ENCODE measurements around the gene MDFIC2. TPM values are rescaled to one million over a fixed set of nuclear protein-coding genes. Genes with fewer than 3 reads are reported as not detected.

Gene MDFIC2
- total RNA-seq, 1 experiment from 2014 or later: not detected

- DNase-seq: no peak
- intact Hi-C loops (cut with micrococcal nuclease; ENCODE audit: unreplicated experiment): no loop called here
- Mint-ChIP-seq H3K27me3 (ENCODE audit: unreplicated experiment) (no peaks in the 10 kb centered on the region), H3K9me3 (ENCODE audit: low read depth, unreplicated experiment) (no peaks in the 10 kb centered on the region), H3K36me3 (ENCODE audit: insufficient read depth, unreplicated experiment) (no peaks in the 10 kb centered on the region), H3K4me1 (ENCODE audit: low read depth, unreplicated experiment) (peaks cover 3% of the 10 kb centered on the region), H3K4me3 (ENCODE audit: low read depth, unreplicated experiment) (no peak overlapping the region), H3K27ac (ENCODE audit: unreplicated experiment) (no peak overlapping the region)
- CTCF ChIA-PET: no interaction called here
- no peak for TF ChIP-seq CTCF (IDR thresholded peaks at IDR 0.05; ENCODE audit: unreplicated experiment)
- BruUV-seq (replicated peaks): no TSS peak
These were observed 70.0 kb downstream of the MDFIC2 start for GRCh38 chr3:70242297-70242882.

GRCh38 chr3:70233812-70234211, 78.6 kb downstream of the MDFIC2 start:
- H3K27me3 Mint-ChIP-seq (ENCODE audit: unreplicated experiment): no peaks in the 10 kb centered on the region
- CTCF ChIA-PET: no interaction called here
- no peak overlapping the region for H3K27ac Mint-ChIP-seq (ENCODE audit: unreplicated experiment)
- H3K4me3 Mint-ChIP-seq (ENCODE audit: low read depth, unreplicated experiment): no peak overlapping the region
- no peaks in the 10 kb centered on the region for H3K36me3 Mint-ChIP-seq (ENCODE audit: insufficient read depth, unreplicated experiment)
- peaks cover 2% of the 10 kb centered on the region for H3K9me3 Mint-ChIP-seq (ENCODE audit: low read depth, unreplicated experiment)
- BruUV-seq (replicated peaks): no TSS peak
- no peaks in the 10 kb centered on the region for H3K4me1 Mint-ChIP-seq (ENCODE audit: low read depth, unreplicated experiment)
- no peak for DNase-seq
- intact Hi-C loops (cut with micrococcal nuclease; ENCODE audit: unreplicated experiment): no loop called here
- TF ChIP-seq CTCF (IDR thresholded peaks at IDR 0.05; ENCODE audit: unreplicated experiment): no peak

GRCh38 chr3:70233112-70233511, 79.3 kb downstream of the MDFIC2 start:
- no peak overlapping the region for H3K27ac Mint-ChIP-seq (ENCODE audit: unreplicated experiment)
- H3K4me1 Mint-ChIP-seq (ENCODE audit: low read depth, unreplicated experiment): no peaks in the 10 kb centered on the region
- H3K9me3 Mint-ChIP-seq (ENCODE audit: low read depth, unreplicated experiment): peaks cover 2% of the 10 kb centered on the region
- no TSS peak for BruUV-seq (replicated peaks)
- no peak for TF ChIP-seq CTCF (IDR thresholded peaks at IDR 0.05; ENCODE audit: unreplicated experiment)
- H3K27me3 Mint-ChIP-seq (ENCODE audit: unreplicated experiment): no peaks in the 10 kb centered on the region
- H3K36me3 Mint-ChIP-seq (ENCODE audit: insufficient read depth, unreplicated experiment): no peaks in the 10 kb centered on the region
- DNase-seq: no peak
- CTCF ChIA-PET: no interaction called here
- no peak overlapping the region for H3K4me3 Mint-ChIP-seq (ENCODE audit: low read depth, unreplicated experiment)
- intact Hi-C loops (cut with micrococcal nuclease; ENCODE audit: unreplicated experiment): no loop called here

- H3K27me3 Mint-ChIP-seq (ENCODE audit: unreplicated experiment): no peaks in the 10 kb centered on the region
- DNase-seq: no peak
- no peak for TF ChIP-seq CTCF (IDR thresholded peaks at IDR 0.05; ENCODE audit: unreplicated experiment)
- no peak overlapping the region for H3K27ac Mint-ChIP-seq (ENCODE audit: unreplicated experiment)
- intact Hi-C loops (cut with micrococcal nuclease; ENCODE audit: unreplicated experiment): no loop called here
- H3K4me1 Mint-ChIP-seq (ENCODE audit: low read depth, unreplicated experiment): no peaks in the 10 kb centered on the region
- H3K9me3 Mint-ChIP-seq (ENCODE audit: low read depth, unreplicated experiment): peaks cover 2% of the 10 kb centered on the region
- no TSS peak for BruUV-seq (replicated peaks)
- no peaks in the 10 kb centered on the region for H3K36me3 Mint-ChIP-seq (ENCODE audit: insufficient read depth, unreplicated experiment)
- CTCF ChIA-PET: no interaction called here
- no peak overlapping the region for H3K4me3 Mint-ChIP-seq (ENCODE audit: low read depth, unreplicated experiment)
These were observed 81.2 kb downstream of the MDFIC2 start for GRCh38 chr3:70231266-70231701.
